LNCAP (cell line): Measurements from ENCODE around the gene GDPD2.

ENCODE experiments used
- CTCF ChIP-seq: fragments of 450-650 bp; IDR thresholded peaks from 2 replicates; pipeline ENCODE4 v1.5.1; 2017; ENCODE audit warnings: mild to moderate bottlenecking

GDPD2 gene

GRCh38 chrX:70422851-70423341 lies at the start of gene GDPD2:
Gene GDPD2, plus strand, starts transcription at chrX:70423314. Its CDS starts 1,671 bp downstream, at chrX:70424985.
- no peak for TF ChIP-seq CTCF

GRCh38 chrX:70386235-70386634 lies 36.9 kb upstream of the GDPD2 start:
- no peak for TF ChIP-seq CTCF

GRCh38 chrX:70398899-70399298 lies 24.2 kb upstream of the GDPD2 start:
- no peak for TF ChIP-seq CTCF

GRCh38 chrX:70402721-70403120 lies 20.4 kb upstream of the GDPD2 start:
- TF ChIP-seq CTCF: no peak

GRCh38 chrX:70405003-70405402 lies 18.1 kb upstream of the GDPD2 start:
- TF ChIP-seq CTCF: no peak

- no peak for TF ChIP-seq CTCF
Observed at GRCh38 chrX:70410921-70411320, 12.2 kb upstream of the GDPD2 start.

GRCh38 chrX:70411475-70411874 lies 11.6 kb upstream of the GDPD2 start:
- TF ChIP-seq CTCF: no peak

GRCh38 chrX:70421618-70422017 lies 1.5 kb upstream of the GDPD2 start:
- no peak for TF ChIP-seq CTCF
